ENCODE measurements around the gene MED31. TPM values are rescaled to one million over a fixed set of nuclear protein-coding genes. Genes with fewer than 3 reads are reported as not detected.
"Not testable (repeated sequence)": the region's sequence is repeated elsewhere in the genome, so short reads cannot be mapped to it uniquely, and the experiment has no call there.

The MED31 gene
- total and polyA plus RNA-seq, 12 donors: 8.0 to 69.1 (median 22.0) TPM

DNA sequence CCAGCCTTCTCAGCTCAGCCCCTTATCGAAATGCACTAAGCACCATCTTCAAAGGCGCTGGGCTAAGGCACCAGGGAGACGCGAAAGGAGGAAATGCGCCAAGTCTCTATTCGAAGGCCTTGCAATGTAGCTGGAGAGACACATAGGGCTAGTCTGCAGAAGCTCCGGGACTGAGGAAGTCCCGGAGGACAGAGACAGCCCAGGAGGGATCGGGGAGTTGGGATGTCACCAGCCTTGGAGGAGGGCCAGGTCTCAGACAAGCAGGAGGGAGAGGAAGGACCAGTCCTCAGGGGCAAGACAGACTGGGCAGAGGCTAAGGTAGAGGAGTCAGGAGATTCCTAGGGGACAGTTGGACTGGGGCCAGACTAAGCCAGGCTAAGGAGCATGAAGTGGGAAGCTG is 8.7 kb upstream of the MED31 start:
- no peaks in the 10 kb centered on the region for H3K36me3 ChIP-seq (replicated peaks in 1 of 2)

DNA sequence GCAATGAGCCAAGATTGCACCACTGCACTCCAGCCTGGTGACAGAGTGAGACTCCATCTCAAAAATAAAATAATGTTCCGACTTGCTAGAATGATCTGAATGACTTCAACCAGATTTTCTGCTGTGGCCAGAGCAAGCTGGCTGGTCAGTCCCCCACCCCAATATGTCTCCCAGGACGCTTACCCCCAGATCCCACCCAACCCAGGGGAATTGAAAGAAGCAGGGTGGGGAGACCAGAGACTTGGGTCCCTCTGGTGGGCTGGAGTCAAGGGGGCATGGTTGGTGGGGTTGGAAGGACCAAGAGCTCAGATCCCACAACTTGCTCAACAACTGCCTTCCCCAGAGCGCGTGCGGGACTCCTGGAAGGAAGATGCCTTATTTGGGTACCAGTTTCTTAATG is 7.0 kb upstream of the MED31 start:
- H3K9me3 ChIP-seq (replicated peaks in 1 of 3); intact Hi-C loops (cut with DNase I); H3K27me3 ChIP-seq; H3K36me3 ChIP-seq (replicated peaks in 1 of 2); H3K4me3 ChIP-seq; DNase-seq; H3K4me1 ChIP-seq (replicated peaks in 1 of 2); H3K27ac ChIP-seq: not testable (repeated sequence)
- WGBS, 4 donors: 84 to 95% (median 92%) methylated on average over 2 to 5 of the region's 5 CpGs

More for the DNA sequence above, 8.7 kb upstream of the MED31 start:
- Histone ChIP-seq H3K9me3 (replicated peaks in 1 of 3) (no peaks in the 10 kb centered on the region), H3K27me3 (no peaks in the 10 kb centered on the region), H3K4me1 (replicated peaks in 1 of 2) (no peaks in the 10 kb centered on the region), H3K4me3 (no peak overlapping the region), H3K27ac (no peak overlapping the region)
- TF ChIP-seq, protein P1, sequence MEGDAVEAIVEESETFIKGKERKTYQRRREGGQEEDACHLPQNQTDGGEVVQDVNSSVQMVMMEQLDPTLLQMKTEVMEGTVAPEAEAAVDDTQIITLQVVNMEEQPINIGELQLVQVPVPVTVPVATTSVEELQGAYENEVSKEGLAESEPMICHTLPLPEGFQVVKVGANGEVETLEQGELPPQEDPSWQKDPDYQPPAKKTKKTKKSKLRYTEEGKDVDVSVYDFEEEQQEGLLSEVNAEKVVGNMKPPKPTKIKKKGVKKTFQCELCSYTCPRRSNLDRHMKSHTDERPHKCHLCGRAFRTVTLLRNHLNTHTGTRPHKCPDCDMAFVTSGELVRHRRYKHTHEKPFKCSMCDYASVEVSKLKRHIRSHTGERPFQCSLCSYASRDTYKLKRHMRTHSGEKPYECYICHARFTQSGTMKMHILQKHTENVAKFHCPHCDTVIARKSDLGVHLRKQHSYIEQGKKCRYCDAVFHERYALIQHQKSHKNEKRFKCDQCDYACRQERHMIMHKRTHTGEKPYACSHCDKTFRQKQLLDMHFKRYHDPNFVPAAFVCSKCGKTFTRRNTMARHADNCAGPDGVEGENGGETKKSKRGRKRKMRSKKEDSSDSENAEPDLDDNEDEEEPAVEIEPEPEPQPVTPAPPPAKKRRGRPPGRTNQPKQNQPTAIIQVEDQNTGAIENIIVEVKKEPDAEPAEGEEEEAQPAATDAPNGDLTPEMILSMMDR (IDR thresholded peaks at IDR 0.05): no peak
- no peak for TF ChIP-seq POLR2A (IDR thresholded peaks at IDR 0.05)
- WGBS, 4 donors: 62 to 74% (median 69%) methylated on average over 4 to 9 of the region's 9 CpGs
- DNase-seq: no peak
- intact Hi-C loops (cut with DNase I): loop anchor here (10.0 kb wide), 3 partner anchors 115 to 345 kb away; partner anchors contain the start of gene FBXO39 (in 1 of the 2)

DNA sequence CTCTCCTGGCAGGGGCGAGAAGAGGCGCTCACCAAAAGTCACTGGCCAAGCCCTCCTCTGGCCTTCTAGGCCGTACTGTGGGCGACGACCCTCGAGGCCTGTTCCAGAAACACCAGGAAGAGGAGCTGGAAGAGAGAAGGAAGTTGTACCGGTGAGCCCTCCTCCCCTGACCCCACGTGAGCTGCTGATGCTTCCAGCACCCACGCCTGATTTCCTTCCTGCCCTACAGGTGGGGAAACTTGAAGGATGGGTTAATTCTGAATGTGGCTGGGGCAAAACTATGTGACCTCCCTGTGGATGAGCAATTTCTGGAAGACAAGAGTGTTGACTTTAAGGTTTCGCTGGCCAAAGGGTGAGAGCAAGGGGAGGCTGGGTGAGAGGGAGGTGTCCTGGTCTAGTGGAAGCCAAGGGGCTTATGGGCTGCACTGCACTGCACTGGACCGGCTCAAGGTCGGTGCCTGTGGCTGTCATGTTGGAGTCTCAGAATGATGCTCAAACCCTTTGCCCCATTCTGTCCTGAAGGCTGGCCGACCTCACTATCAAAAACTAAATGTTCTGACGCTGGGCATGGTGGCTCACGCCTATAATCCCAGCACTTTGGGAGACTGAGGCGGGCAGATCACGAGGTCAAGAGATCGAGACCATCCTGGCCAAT is 6.4 kb upstream of the MED31 start:
- Histone ChIP-seq H3K27me3 (no peaks in the 10 kb centered on the region), H3K4me3 (no peak overlapping the region), H3K36me3 (replicated peaks in 1 of 2) (no peaks in the 10 kb centered on the region), H3K27ac (no peak overlapping the region), H3K4me1 (replicated peaks in 1 of 2) (peaks cover 0 to 7% of the 10 kb centered on the region in 2 donors), H3K9me3 (replicated peaks in 1 of 3) (no peaks in the 10 kb centered on the region)
- WGBS, 4 donors: 75 to 82% (median 80%) methylated on average over 18 of the region's 18 CpGs
- TF ChIP-seq, protein P1 (IDR thresholded peaks at IDR 0.05): no peak
- no peak for TF ChIP-seq POLR2A (IDR thresholded peaks at IDR 0.05)
- intact Hi-C loops (cut with DNase I): no loop called here
- no peak for DNase-seq

DNA sequence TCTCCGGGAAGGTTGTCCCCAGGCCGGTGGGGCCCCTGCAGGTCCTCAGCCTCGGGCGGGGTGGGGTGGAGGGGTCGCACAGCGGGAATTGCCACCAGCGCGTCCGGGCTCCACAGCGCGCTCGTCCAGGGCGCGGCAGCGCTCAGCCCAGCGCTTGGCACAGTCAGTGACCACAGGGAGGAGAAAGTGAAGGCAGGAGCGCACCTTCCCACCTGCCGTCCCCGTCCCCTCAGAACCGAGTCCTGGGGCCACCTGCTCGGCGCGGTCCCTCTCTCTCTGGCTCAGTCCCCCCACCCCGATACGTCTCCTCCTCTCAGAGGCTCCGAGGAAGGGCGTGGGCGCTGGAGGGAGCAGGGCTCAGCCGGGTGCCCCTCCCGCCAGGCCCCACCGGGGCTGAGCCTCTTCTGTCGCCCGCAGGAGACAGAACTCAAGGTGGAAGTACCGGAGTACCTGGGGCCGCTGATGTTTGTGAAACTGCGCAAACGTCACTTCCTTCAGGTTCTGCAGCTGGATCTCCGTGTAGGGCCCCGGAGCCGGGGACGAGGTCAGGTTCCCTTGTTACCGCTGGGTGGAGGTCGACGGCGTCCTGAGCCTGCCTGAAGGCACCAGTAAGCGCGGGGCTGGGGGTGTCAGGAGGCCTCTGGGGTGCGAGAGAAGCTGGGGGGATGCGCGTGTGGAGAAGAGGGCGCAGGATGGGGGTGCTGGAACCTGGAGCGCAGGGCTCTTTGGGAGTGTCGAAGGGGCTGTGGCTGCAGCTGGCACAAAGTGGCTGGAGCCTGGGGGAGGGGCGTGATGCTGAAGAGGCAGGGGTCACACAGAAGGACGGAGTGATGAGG is 5.6 kb upstream of the MED31 start:
- H3K36me3 ChIP-seq (replicated peaks in 1 of 2); DNase-seq; H3K4me3 ChIP-seq; H3K27me3 ChIP-seq; H3K27ac ChIP-seq; H3K9me3 ChIP-seq (replicated peaks in 1 of 3); intact Hi-C loops (cut with DNase I): not testable (repeated sequence)
- H3K4me1 ChIP-seq (replicated peaks in 1 of 2): peaks cover 6 to 14% of the 10 kb centered on the region in 2 donors
- 7 to 20% (median 13%) methylated on average over 14 to 53 of the region's 55 CpGs for WGBS, 4 donors

DNA sequence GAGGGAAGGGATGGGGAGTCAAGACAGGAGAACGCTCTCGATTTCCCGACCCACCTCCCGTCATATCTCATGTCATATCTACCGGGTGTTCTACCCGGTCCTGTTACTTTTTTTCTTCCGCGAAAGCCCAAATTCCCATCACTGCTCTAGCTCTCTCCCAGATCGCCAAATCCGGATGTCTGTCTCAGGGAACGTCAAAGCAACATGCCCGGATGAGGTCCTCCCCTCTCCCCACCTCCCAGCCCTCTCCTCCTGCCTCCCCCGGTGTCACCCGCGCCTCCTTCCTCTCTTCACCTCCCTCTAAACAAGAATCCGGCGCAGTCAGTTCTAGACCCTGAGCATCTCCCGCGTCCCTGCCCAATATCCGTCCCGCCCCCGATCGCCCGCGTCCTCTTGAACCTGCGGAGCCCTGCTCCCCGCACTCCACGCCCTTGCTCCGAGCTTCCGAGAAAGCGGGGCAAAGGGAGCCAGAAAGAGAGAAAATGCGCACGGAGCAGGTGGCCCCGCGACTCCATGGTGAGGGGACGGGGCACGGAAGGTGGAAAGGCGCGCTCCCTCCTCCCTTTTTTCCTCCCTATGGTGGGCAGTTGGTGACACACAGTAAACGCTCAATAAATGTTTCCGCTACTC is 4.4 kb upstream of the MED31 start:
- intact Hi-C loops (cut with DNase I); H3K27ac ChIP-seq; H3K9me3 ChIP-seq (replicated peaks in 1 of 3); H3K36me3 ChIP-seq (replicated peaks in 1 of 2); DNase-seq; H3K27me3 ChIP-seq; H3K4me3 ChIP-seq: not testable (repeated sequence)
- 2 to 12% (median 7%) methylated on average over 14 to 36 of the region's 41 CpGs for WGBS, 4 donors
- peaks cover 10 to 18% of the 10 kb centered on the region in 2 donors for H3K4me1 ChIP-seq (replicated peaks in 1 of 2)

Measured in adrenal gland (tissue), 12 donors.